Measurements from ENCODE around the gene CXCL16. TPM values are rescaled to one million over a fixed set of nuclear protein-coding genes. Genes with fewer than 3 reads are reported as not detected.

Gene CXCL16
- polyA plus RNA-seq, 6 donors from 2014 or later: 12.2 to 19.8 (median 18.4) TPM

- Mint-ChIP-seq H3K9me3 (no peaks in the 10 kb centered on the region), H3K27ac (no peak overlapping the region), H3K4me3 (no peak overlapping the region), H3K27me3 (peaks cover 23 to 69% (median 55%) of the 10 kb centered on the region in 3 donors), H3K4me1 (peaks cover 26 to 37% (median 30%) of the 10 kb centered on the region in 3 donors), H3K36me3 (no peaks in the 10 kb centered on the region)
- DNase-seq (no peak), ATAC-seq (ENCODE audit: low read depth in 2 of 2) (no peak)
Measured at GRCh38 chr17:4743898-4744297, 4.2 kb upstream of the CXCL16 start.

DNA sequence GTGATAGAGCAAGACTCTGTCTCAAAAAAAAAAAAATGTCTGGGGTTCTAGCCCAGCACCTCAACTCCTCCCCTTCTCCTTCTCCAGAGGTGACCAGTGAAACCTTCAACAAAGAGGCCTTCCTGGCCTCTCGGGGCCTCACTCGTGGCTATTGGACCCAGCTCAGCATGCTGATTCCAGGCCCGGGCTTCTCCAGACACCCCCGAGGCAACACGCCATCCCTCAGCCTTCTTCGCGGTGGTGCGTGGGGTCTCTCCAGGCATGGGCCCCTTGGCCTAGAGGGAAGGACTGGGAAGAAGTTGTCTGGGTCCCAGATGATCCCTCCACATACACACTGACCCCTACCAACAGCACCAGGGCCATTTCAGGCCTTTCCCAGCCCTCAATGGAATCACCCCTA, 3.5 kb upstream of the CXCL16 start:
- Mint-ChIP-seq H3K9me3 (no peaks in the 10 kb centered on the region), H3K4me1 (peaks cover 29 to 38% (median 32%) of the 10 kb centered on the region in 3 donors), H3K36me3 (no peaks in the 10 kb centered on the region), H3K27ac (no peak overlapping the region), H3K4me3 (peak overlapping the region in 1 of 8 donors; percentile 36), H3K27me3 (peaks cover 23 to 62% (median 49%) of the 10 kb centered on the region in 3 donors)
- no peak for ATAC-seq (ENCODE audit: low read depth in 2 of 2)
- no peak for DNase-seq

- H3K27me3 Mint-ChIP-seq: peaks cover 17 to 57% (median 46%) of the 10 kb centered on the region in 3 donors
- no peaks in the 10 kb centered on the region for H3K36me3 Mint-ChIP-seq
- H3K9me3 Mint-ChIP-seq: no peaks in the 10 kb centered on the region
- peak overlapping the region in 2 of 6 donors; percentile 30 to 52 for H3K27ac Mint-ChIP-seq
- no peak for DNase-seq
- ATAC-seq (ENCODE audit: low read depth in 2 of 2): no peak
- peaks cover 25 to 35% (median 29%) of the 10 kb centered on the region in 3 donors for H3K4me1 Mint-ChIP-seq
- peak overlapping the region in 2 of 8 donors; percentile 36 to 52 for H3K4me3 Mint-ChIP-seq
Measured at GRCh38 chr17:4742629-4743028, 2.9 kb upstream of the CXCL16 start.

GRCh38 chr17:4742133-4742532, 2.4 kb upstream of the CXCL16 start:
- Mint-ChIP-seq H3K4me3 (peak overlapping the region in 1 of 8 donors; percentile 70), H3K27ac (peak overlapping the region in 2 of 6 donors; percentile 30 to 56), H3K4me1 (peaks cover 24 to 33% (median 28%) of the 10 kb centered on the region in 3 donors), H3K9me3 (no peaks in the 10 kb centered on the region), H3K36me3 (no peaks in the 10 kb centered on the region), H3K27me3 (peaks cover 16 to 56% (median 46%) of the 10 kb centered on the region in 3 donors)
- DNase-seq (no peak), ATAC-seq (ENCODE audit: low read depth in 2 of 2) (no peak)

DNA sequence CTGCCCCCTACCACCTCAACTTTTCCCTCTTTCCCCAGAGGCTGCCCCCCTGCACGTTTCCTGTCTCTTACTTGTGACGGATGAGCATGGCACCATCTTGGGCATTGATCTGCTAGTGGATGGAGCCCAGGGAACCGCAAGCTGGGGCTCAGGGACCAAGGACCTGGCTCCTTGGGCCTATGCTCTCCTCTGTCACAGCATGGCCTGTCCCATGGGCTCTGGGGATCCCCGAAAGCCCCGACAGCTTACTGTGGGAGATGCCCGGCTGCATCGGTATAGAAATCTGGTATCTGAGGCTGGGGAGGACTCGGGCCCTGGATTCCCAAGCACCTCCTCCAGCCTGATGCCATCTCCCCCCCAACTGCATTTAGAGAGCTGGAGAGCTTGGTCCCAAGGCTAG, 1.8 kb upstream of the CXCL16 start:
- Mint-ChIP-seq H3K4me3 (peak overlapping the region in 6 of 8 donors; percentile 9 to 81 (median 66)), H3K36me3 (no peaks in the 10 kb centered on the region), H3K27ac (peak overlapping the region in 4 of 6 donors; percentile 26 to 88 (median 53)), H3K9me3 (no peaks in the 10 kb centered on the region), H3K4me1 (peaks cover 24 to 33% (median 28%) of the 10 kb centered on the region in 3 donors), H3K27me3 (peaks cover 14 to 53% (median 42%) of the 10 kb centered on the region in 3 donors)
- no peak for ATAC-seq (ENCODE audit: low read depth in 2 of 2)
- DNase-seq: no peak

DNA sequence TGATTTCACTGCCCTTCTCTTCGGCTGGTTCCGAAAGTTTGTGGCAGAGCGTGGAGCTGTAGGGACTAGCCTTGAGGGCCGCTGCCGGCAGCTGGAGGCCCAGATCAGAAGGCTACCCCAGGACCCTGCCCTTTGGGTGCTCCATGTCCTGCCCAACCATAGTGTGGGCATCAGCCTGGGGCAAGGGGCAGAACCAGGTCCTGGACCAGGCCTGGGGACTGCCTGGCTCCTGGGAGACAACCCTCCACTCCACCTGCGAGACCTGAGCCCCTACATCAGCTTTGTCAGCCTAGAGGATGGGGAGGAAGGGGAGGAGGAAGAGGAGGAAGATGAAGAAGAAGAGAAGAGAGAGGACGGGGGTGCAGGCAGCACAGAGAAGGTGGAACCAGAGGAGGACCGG, 856 bp upstream of the CXCL16 start:
- DNase-seq: no peak
- Mint-ChIP-seq H3K9me3 (no peaks in the 10 kb centered on the region), H3K27me3 (peaks cover 6 to 43% (median 37%) of the 10 kb centered on the region in 3 donors), H3K27ac (peak overlapping the region in 5 of 6 donors; percentile 57 to 99 (median 90)), H3K4me1 (peaks cover 27 to 33% (median 33%) of the 10 kb centered on the region in 3 donors), H3K4me3 (peak overlapping the region in 7 of 8 donors; percentile 77 to 92 (median 85)), H3K36me3 (no peaks in the 10 kb centered on the region)
- no peak for ATAC-seq (ENCODE audit: low read depth in 2 of 2)

- H3K4me1 Mint-ChIP-seq: peaks cover 28 to 33% (median 33%) of the 10 kb centered on the region in 3 donors
- no peaks in the 10 kb centered on the region for H3K9me3 Mint-ChIP-seq
- H3K27ac Mint-ChIP-seq: peak overlapping the region; percentile 57 to 99 (median 92)
- H3K27me3 Mint-ChIP-seq: peaks cover 6 to 37% (median 31%) of the 10 kb centered on the region in 3 donors
- no peaks in the 10 kb centered on the region for H3K36me3 Mint-ChIP-seq
- ATAC-seq (ENCODE audit: low read depth in 2 of 2) (no peak), DNase-seq (no peak)
- peak overlapping the region; percentile 62 to 92 (median 86) for H3K4me3 Mint-ChIP-seq
Measured at GRCh38 chr17:4740025-4740351, 260 bp upstream of the CXCL16 start.

- Mint-ChIP-seq H3K27me3 (peaks cover 6 to 22% (median 19%) of the 10 kb centered on the region in 3 donors), H3K9me3 (no peaks in the 10 kb centered on the region), H3K27ac (peak overlapping the region; percentile 88 to 99 (median 96)), H3K4me1 (peaks cover 41 to 47% (median 41%) of the 10 kb centered on the region in 3 donors), H3K36me3 (no peaks in the 10 kb centered on the region), H3K4me3 (peak overlapping the region; percentile 80 to 97 (median 92))
- ATAC-seq (ENCODE audit: low read depth in 2 of 2): peak; percentile 54 to 60
- peak; percentile 60 for DNase-seq
Measured at GRCh38 chr17:4738136-4739121, 1.3 kb downstream of the CXCL16 start.

GRCh38 chr17:4735876-4736651, 3.7 kb downstream of the CXCL16 start:
- Mint-ChIP-seq H3K27me3 (no peaks in the 10 kb centered on the region), H3K4me3 (peak overlapping the region in 1 of 8 donors; percentile 72), H3K9me3 (no peaks in the 10 kb centered on the region), H3K4me1 (peaks cover 55 to 63% (median 58%) of the 10 kb centered on the region in 3 donors), H3K27ac (peak overlapping the region; percentile 32 to 93 (median 80)), H3K36me3 (peaks cover 0 to 4% of the 10 kb centered on the region in 2 donors)
- DNase-seq: no peak
- no peak for ATAC-seq (ENCODE audit: low read depth in 2 of 2)

DNA sequence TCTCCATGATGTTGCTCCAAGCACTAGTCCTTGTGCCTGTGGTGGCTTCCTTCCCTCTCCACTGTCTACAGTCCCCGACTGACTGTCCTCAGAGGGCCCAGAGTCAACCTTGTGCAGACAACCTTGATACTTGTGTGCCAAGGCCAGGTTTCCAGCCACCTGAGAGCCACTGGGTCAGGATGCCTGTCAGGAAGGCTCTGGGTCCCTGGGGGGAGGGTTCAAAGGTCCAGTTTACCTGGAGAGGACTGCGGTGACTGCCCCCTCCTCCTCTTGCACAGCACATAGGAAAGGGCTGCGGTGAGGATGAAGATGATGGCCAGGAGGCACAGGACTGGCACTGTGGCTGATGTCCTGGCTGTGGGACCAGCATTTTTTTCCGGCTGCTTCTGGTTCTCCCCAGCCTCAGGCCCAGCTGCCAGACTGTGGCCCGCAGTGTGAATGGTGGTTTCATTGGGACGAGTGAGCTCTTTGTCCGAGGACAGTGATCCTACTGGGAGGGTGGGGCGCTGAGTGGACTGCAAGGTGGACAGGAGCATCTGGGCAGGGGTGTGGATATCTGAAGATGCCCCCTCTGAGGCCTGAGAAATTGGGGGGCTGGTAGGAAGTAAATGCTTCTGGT, 4.8 kb downstream of the CXCL16 start:
- H3K4me3 Mint-ChIP-seq: peak overlapping the region in 3 of 8 donors; percentile 50 to 72 (median 69)
- ATAC-seq (ENCODE audit: low read depth in 2 of 2): no peak
- DNase-seq: no peak
- H3K27me3 Mint-ChIP-seq: no peaks in the 10 kb centered on the region
- H3K36me3 Mint-ChIP-seq: peaks cover 0 to 4% of the 10 kb centered on the region in 2 donors
- peak overlapping the region; percentile 66 to 93 (median 90) for H3K27ac Mint-ChIP-seq
- H3K4me1 Mint-ChIP-seq: peaks cover 54 to 64% (median 58%) of the 10 kb centered on the region in 3 donors
- no peaks in the 10 kb centered on the region for H3K9me3 Mint-ChIP-seq

DNA sequence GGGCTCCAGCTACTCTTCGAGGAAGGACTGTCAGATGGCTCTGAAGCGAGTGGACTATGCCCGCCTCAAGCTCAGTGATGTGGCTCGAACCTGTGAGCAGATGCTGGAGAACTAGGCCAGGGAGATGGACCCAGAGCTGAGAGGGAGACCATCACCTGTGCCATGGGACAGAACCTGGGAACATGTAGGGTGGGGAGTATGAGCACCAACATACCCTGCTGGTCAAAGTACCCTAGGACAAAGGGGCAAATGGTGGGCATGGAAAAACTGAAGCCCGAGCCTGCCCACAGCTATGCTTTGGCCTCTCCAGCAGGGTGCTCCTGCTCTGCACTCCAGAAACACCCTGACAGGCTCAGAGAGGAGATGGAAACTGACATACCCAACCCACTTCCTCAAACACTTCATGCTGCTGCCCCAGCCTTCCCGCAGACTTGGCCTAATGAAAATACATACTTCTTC, 6.6 kb downstream of the CXCL16 start:
- no peaks in the 10 kb centered on the region for H3K9me3 Mint-ChIP-seq
- peaks cover 0 to 4% of the 10 kb centered on the region in 2 donors for H3K36me3 Mint-ChIP-seq
- DNase-seq (peak; percentile 83), ATAC-seq (ENCODE audit: low read depth in 2 of 2) (peak; percentile 84 to 90)
- H3K4me3 Mint-ChIP-seq: peak overlapping the region; percentile 64 to 94 (median 86)
- no peaks in the 10 kb centered on the region for H3K27me3 Mint-ChIP-seq
- peaks cover 43 to 56% (median 45%) of the 10 kb centered on the region in 3 donors for H3K4me1 Mint-ChIP-seq
- H3K27ac Mint-ChIP-seq: peak overlapping the region in 5 of 6 donors; percentile 93 to 99 (median 98)

GRCh38 chr17:4728124-4728523, 11.6 kb downstream of the CXCL16 start:
- peaks cover 24 to 43% (median 31%) of the 10 kb centered on the region in 3 donors for H3K4me1 Mint-ChIP-seq
- no peak for ATAC-seq (ENCODE audit: low read depth in 2 of 2)
- H3K9me3 Mint-ChIP-seq: no peaks in the 10 kb centered on the region
- peaks cover 0 to 4% of the 10 kb centered on the region in 2 donors for H3K36me3 Mint-ChIP-seq
- H3K4me3 Mint-ChIP-seq: no peak overlapping the region
- H3K27ac Mint-ChIP-seq: no peak overlapping the region
- DNase-seq: no peak
- no peaks in the 10 kb centered on the region for H3K27me3 Mint-ChIP-seq
